Body of pancreas (tissue), 4 donors: ENCODE results near the gene MBNL1.
"Not testable (repeated sequence)": the region's sequence is repeated elsewhere in the genome, so short reads cannot be mapped to it uniquely, and the experiment has no call there.

Source experiments
- POLR2A ChIP-seq, 3 donors: fragments of 450-650 bp; IDR thresholded peaks; one replicate each; pipeline ENCODE4 v1.6.1; 2016; ENCODE audit warnings: antibody characterized with exemption in 3 of 3, mild to moderate bottlenecking in 2 of 3
- TF ChIP-seq, protein P1 (sequence below), 7 experiments: fragments of 450-650 bp in 4 of 7; fragments of 200-600 bp in 3 of 7; sonication (generic) in 3 of 7; IDR thresholded peaks; one replicate each; pipeline ENCODE4 v1.5.1; 2016 to 2019; ENCODE audit warnings: antibody characterized with exemption in 7 of 7

DNA sequence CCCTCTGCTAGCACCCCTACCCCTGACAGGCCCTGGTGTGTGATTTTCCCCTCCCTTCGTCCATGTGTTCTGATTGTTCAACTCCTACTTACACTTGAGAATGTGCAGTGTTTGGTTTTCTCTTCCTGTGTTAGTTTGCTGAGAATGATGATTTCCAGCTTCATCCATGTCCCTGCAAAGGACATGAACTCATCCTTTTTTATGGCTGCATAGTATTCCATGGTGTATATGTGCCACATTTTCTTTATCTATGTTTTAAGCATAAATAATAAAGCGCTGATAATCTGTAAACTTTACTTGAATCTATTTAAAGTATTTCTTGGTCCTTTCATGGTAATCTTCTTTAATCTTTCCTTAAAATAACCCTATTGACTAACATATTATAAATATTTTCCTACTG, 128.6 kb downstream of the MBNL1 start:
- TF ChIP-seq, protein P1, sequence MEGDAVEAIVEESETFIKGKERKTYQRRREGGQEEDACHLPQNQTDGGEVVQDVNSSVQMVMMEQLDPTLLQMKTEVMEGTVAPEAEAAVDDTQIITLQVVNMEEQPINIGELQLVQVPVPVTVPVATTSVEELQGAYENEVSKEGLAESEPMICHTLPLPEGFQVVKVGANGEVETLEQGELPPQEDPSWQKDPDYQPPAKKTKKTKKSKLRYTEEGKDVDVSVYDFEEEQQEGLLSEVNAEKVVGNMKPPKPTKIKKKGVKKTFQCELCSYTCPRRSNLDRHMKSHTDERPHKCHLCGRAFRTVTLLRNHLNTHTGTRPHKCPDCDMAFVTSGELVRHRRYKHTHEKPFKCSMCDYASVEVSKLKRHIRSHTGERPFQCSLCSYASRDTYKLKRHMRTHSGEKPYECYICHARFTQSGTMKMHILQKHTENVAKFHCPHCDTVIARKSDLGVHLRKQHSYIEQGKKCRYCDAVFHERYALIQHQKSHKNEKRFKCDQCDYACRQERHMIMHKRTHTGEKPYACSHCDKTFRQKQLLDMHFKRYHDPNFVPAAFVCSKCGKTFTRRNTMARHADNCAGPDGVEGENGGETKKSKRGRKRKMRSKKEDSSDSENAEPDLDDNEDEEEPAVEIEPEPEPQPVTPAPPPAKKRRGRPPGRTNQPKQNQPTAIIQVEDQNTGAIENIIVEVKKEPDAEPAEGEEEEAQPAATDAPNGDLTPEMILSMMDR (IDR thresholded peaks at IDR 0.05): not testable (repeated sequence)
- TF ChIP-seq POLR2A (IDR thresholded peaks at IDR 0.05): not testable (repeated sequence)
